ENCODE data around the gene PEX5.
"Not testable (repeated sequence)": the region's sequence is repeated elsewhere in the genome, so short reads cannot be mapped to it uniquely, and the experiment has no call there.

Gene PEX5

DNA sequence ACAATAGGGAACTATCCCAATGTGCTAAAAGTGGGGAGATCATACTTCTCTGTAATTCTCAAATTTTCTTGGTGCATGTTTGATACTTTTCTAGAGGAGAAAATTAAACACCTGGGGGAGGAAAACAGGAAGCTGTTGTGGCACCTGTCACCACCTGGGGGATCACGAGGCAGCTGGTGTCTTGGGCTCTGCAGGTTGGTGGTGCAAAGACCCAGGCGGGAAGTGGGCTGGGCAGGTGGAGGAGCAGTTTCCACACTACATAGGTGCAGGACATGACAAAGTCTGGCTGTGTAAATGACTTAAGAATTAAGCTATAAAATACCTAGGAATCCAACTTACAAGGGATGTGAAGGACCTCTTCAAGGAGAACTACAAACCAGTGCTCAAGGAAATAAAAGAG is 23.2 kb downstream of the PEX5 start:
- no peak overlapping the region for H3K4me3 ChIP-seq (ENCODE audit: low read depth, low read length)
- TF ChIP-seq, protein P1, sequence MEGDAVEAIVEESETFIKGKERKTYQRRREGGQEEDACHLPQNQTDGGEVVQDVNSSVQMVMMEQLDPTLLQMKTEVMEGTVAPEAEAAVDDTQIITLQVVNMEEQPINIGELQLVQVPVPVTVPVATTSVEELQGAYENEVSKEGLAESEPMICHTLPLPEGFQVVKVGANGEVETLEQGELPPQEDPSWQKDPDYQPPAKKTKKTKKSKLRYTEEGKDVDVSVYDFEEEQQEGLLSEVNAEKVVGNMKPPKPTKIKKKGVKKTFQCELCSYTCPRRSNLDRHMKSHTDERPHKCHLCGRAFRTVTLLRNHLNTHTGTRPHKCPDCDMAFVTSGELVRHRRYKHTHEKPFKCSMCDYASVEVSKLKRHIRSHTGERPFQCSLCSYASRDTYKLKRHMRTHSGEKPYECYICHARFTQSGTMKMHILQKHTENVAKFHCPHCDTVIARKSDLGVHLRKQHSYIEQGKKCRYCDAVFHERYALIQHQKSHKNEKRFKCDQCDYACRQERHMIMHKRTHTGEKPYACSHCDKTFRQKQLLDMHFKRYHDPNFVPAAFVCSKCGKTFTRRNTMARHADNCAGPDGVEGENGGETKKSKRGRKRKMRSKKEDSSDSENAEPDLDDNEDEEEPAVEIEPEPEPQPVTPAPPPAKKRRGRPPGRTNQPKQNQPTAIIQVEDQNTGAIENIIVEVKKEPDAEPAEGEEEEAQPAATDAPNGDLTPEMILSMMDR (IDR thresholded peaks at IDR 0.05; ENCODE audit: borderline replicate concordance, insufficient read depth, low read depth, low read length), result no peak

DNA sequence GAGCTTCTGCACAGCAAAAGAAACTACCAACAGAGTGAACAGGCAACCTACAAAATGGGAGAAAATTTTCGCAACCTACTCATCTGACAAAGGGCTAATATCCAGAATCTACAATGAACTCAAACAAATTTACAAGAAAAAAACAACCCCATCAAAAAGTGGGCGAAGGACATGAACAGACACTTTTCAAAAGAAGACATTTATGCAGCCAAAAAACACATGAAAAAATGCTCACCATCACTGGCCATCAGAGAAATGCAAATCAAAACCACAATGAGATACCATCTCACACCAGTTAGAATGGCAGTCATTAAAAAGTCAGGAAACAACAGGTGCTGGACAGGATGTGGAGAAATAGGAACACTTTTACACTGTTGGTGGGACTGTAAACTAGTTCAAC is 24.3 kb downstream of the PEX5 start:
- not testable (repeated sequence) for H3K4me3 ChIP-seq (ENCODE audit: low read depth, low read length)

DNA sequence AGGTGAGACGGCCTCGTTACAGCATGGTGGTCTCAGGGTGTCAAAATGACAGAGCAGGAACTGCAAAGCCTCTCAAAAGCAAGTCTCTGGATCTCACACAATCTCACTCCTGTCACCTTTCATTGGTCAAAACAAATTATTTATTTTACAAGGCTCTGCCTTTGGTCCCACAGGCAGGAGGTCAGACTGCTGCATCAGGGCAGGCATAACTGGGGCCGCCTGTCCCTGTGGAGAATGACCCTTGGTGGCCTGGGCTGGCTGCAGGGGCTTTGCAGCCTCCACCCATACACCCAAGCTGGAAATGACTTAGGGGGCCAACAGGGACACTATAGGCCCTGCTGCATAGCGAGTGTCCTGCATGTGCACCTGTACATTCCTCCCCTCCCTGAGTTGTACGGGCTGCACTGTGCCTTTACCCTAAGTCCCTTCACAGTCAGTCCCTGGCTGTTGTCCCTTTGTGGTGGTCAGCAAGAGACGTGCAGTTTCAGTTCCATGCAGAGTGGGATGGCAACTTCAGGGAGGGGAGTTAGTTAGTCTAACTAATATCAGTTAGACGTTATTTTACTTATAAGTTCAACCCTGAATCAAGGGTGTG is 28.1 kb downstream of the PEX5 start:
- H3K4me3 ChIP-seq (ENCODE audit: low read depth, low read length), result no peak overlapping the region
- TF ChIP-seq, protein P1 (IDR thresholded peaks at IDR 0.05; ENCODE audit: borderline replicate concordance, insufficient read depth, low read depth, low read length), result no peak

DNA sequence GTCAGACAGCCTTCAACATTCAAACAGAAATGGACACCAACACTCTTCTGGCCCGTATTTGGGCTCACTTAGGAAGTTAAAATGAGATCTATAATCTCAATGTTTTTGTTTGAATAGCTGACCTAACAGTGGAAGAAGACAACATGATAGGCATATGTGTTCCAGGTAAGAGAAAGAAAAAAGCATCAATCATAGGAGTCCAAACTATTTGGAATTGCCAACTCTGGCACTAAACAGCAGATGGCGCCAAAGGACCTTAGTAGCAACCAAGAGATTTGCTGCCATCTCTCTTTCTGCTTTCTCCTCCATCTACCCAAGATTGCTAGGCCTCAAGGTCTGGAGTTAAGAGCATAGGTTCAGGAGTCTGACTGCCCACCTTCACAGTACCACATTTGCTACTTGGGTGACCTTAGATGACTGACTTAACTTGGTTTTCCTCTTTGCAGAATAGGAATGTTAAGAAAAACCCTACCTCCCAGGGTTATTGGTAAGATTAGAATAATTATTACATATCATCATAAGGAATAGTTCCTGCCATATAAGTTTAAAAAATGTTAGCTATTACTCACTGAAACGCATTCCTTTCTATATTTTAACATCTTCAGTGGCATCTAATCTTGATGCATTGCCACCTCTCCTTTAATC is 30.2 kb downstream of the PEX5 start:
- TF ChIP-seq, protein P1 (IDR thresholded peaks at IDR 0.05; ENCODE audit: borderline replicate concordance, insufficient read depth, low read depth, low read length), result peak; percentile 76
- no peak overlapping the region for H3K4me3 ChIP-seq (ENCODE audit: low read depth, low read length)

DNA sequence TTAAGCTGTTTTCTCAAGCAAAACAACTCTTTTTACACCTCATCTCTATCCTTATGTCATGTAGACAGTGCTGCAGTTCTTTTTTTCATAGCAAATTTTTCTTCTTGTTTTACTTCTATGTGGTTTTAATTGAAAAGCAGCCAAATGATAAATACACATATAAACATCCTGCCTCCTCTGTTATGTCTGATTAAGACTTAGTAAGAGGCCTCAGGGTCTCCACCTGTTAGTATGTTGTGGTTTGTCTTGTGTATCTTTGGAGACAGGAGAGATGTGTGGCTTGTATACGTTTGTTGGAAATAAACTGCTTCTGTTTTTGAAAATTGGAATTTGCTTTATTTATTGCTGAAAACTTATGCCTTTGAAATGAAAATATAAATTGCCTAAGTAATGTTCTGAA is 32.0 kb downstream of the PEX5 start:
- no peak overlapping the region for H3K4me3 ChIP-seq (ENCODE audit: low read depth, low read length)
- TF ChIP-seq, protein P1 (IDR thresholded peaks at IDR 0.05; ENCODE audit: borderline replicate concordance, insufficient read depth, low read depth, low read length), result no peak

DNA sequence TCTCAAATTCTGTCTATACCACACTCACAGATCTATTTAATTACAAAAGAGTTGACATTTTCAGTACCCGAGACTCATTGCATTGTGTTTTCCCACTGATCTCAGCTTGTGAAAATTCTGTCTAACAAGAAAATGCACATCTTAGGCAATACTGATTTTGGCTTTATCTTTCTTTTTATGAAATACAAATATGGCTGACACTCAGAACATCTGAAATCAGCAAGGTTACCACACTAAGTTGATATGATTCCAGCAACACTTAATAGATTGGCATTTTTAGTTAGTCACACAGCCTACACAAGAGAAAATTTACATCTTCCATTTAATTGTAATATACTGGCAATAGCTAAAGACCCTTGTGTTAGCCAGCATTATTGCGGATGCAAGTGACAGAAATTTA is 40.3 kb downstream of the PEX5 start:
- no peak overlapping the region for H3K4me3 ChIP-seq (ENCODE audit: low read depth, low read length)
- TF ChIP-seq, protein P1 (IDR thresholded peaks at IDR 0.05; ENCODE audit: borderline replicate concordance, insufficient read depth, low read depth, low read length), result no peak

DNA sequence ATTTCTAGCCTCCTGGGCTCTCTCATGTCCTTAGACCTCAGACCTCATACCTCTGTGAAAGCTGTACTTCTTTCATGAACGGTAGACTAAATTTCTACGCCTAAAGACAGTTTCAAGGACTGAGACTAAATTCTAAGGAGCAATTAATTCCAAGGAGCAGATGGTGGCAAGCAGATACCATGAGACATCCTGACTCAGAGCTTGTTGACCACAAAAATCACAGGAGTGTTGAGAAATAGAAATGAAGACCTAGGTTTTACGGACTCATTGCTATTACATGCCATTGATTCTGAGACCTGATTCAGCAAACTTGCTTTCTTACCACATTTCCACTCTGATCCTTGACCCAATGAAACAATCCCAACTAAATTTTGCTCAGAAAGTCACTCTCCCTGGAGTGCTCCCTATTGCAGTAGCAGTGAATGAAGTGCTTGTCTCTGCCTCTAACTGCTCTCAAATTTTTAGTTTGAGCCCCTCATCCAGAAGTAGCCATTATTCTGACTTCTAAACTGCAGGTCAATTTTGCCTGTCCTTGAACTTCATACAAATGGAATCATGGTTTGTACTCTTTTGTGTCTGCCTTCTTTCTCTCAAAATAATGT is 52.0 kb downstream of the PEX5 start:
- TF ChIP-seq, protein P1 (IDR thresholded peaks at IDR 0.05; ENCODE audit: borderline replicate concordance, insufficient read depth, low read depth, low read length), result no peak
- H3K4me3 ChIP-seq (ENCODE audit: low read depth, low read length), result no peak overlapping the region

All from GM12875 (cell line).